ENCODE measurements around the gene CBY1. TPM values are rescaled to one million over a fixed set of nuclear protein-coding genes. Genes with fewer than 3 reads are reported as not detected.

CBY1 gene
- polyA plus RNA-seq, 4 donors: 17.3 to 39.4 (median 31.9) TPM

- Histone ChIP-seq H3K27ac (ENCODE audit: low read depth in 1 of 3, low read length in 2 of 3) (peak overlapping the region in 2 of 3 donors; percentile 12 to 95), H3K4me3 (ENCODE audit: low read depth in 1 of 3, low read length in 3 of 3) (peak overlapping the region in 2 of 3 donors; percentile 11 to 22), H3K27me3 (ENCODE audit: control insufficient read depth in 3 of 3, insufficient read depth in 3 of 3, low read length in 3 of 3) (no peaks in the 10 kb centered on the region), H3K9me3 (ENCODE audit: control insufficient read depth in 2 of 2, insufficient read depth in 1 of 2, low read depth in 1 of 2, low read length in 1 of 2) (no peaks in the 10 kb centered on the region), H3K36me3 (ENCODE audit: control insufficient read depth in 3 of 3, insufficient read depth in 2 of 3, low read depth in 1 of 3, low read length in 3 of 3) (peaks cover 0 to 27% (median 8%) of the 10 kb centered on the region in 3 donors), H3K4me1 (ENCODE audit: control insufficient read depth in 3 of 3, insufficient read depth in 2 of 3, low read depth in 1 of 3, low read length in 2 of 3) (peaks cover 5 to 29% (median 10%) of the 10 kb centered on the region in 3 donors)
- FAIRE-seq: no peak
- 68 to 76% (median 74%) methylated on average over 3 of the region's 3 CpGs for WGBS, 3 donors
- DNase-seq: no peak
Measured at GRCh38 chr22:38707984-38708383, 51.5 kb downstream of the CBY1 start.

- 83 to 90% (median 84%) methylated on average over 3 of the region's 3 CpGs for WGBS, 3 donors
- FAIRE-seq: no peak
- Histone ChIP-seq H3K27ac (ENCODE audit: low read depth in 1 of 3, low read length in 2 of 3) (no peak overlapping the region), H3K27me3 (ENCODE audit: control insufficient read depth in 3 of 3, insufficient read depth in 3 of 3, low read length in 3 of 3) (no peaks in the 10 kb centered on the region), H3K36me3 (ENCODE audit: control insufficient read depth in 3 of 3, insufficient read depth in 2 of 3, low read depth in 1 of 3, low read length in 3 of 3) (peaks cover 0 to 33% (median 9%) of the 10 kb centered on the region in 3 donors), H3K9me3 (ENCODE audit: control insufficient read depth in 2 of 2, insufficient read depth in 1 of 2, low read depth in 1 of 2, low read length in 1 of 2) (no peaks in the 10 kb centered on the region), H3K4me1 (ENCODE audit: control insufficient read depth in 3 of 3, insufficient read depth in 2 of 3, low read depth in 1 of 3, low read length in 2 of 3) (peaks cover 5 to 26% (median 10%) of the 10 kb centered on the region in 3 donors), H3K4me3 (ENCODE audit: low read depth in 1 of 3, low read length in 3 of 3) (no peak overlapping the region)
- no peak for DNase-seq
Measured at GRCh38 chr22:38709306-38709705, 52.9 kb downstream of the CBY1 start.

- Histone ChIP-seq H3K4me1 (ENCODE audit: control insufficient read depth in 3 of 3, insufficient read depth in 2 of 3, low read depth in 1 of 3, low read length in 2 of 3) (peaks cover 5 to 18% (median 5%) of the 10 kb centered on the region in 3 donors), H3K27ac (ENCODE audit: low read depth in 1 of 3, low read length in 2 of 3) (no peak overlapping the region), H3K4me3 (ENCODE audit: low read depth in 1 of 3, low read length in 3 of 3) (no peak overlapping the region), H3K9me3 (ENCODE audit: control insufficient read depth in 2 of 2, insufficient read depth in 1 of 2, low read depth in 1 of 2, low read length in 1 of 2) (no peaks in the 10 kb centered on the region), H3K36me3 (ENCODE audit: control insufficient read depth in 3 of 3, insufficient read depth in 2 of 3, low read depth in 1 of 3, low read length in 3 of 3) (peaks cover 0 to 37% (median 9%) of the 10 kb centered on the region in 3 donors), H3K27me3 (ENCODE audit: control insufficient read depth in 3 of 3, insufficient read depth in 3 of 3, low read length in 3 of 3) (no peaks in the 10 kb centered on the region)
- FAIRE-seq (no peak), DNase-seq (no peak)
- 88 to 98% (median 90%) methylated on average over 3 of the region's 3 CpGs for WGBS, 3 donors
Measured at GRCh38 chr22:38710351-38710750, 53.9 kb downstream of the CBY1 start.

- DNase-seq (no peak), FAIRE-seq (no peak)
- Histone ChIP-seq H3K36me3 (ENCODE audit: control insufficient read depth in 3 of 3, insufficient read depth in 2 of 3, low read depth in 1 of 3, low read length in 3 of 3) (peaks cover 0 to 43% (median 9%) of the 10 kb centered on the region in 3 donors), H3K27ac (ENCODE audit: low read depth in 1 of 3, low read length in 2 of 3) (no peak overlapping the region), H3K4me1 (ENCODE audit: control insufficient read depth in 3 of 3, insufficient read depth in 2 of 3, low read depth in 1 of 3, low read length in 2 of 3) (peaks cover 5 to 18% (median 5%) of the 10 kb centered on the region in 3 donors), H3K4me3 (ENCODE audit: low read depth in 1 of 3, low read length in 3 of 3) (no peak overlapping the region), H3K9me3 (ENCODE audit: control insufficient read depth in 2 of 2, insufficient read depth in 1 of 2, low read depth in 1 of 2, low read length in 1 of 2) (no peaks in the 10 kb centered on the region), H3K27me3 (ENCODE audit: control insufficient read depth in 3 of 3, insufficient read depth in 3 of 3, low read length in 3 of 3) (no peaks in the 10 kb centered on the region)
- WGBS, 3 donors: 65 to 76% (median 74%) methylated on average over 3 of the region's 3 CpGs
Measured at GRCh38 chr22:38710866-38711265, 54.4 kb downstream of the CBY1 start.

- 87 to 93% (median 91%) methylated on average over 11 of the region's 11 CpGs for WGBS, 3 donors
- FAIRE-seq: no peak
Measured at GRCh38 chr22:38712486-38713207, 56.2 kb downstream of the CBY1 start.

GRCh38 chr22:38713921-38714320, 57.5 kb downstream of the CBY1 start:
- H3K4me1 ChIP-seq (ENCODE audit: control insufficient read depth in 3 of 3, insufficient read depth in 2 of 3, low read depth in 1 of 3, low read length in 2 of 3): peaks cover 0 to 4% (median 0%) of the 10 kb centered on the region in 3 donors
- FAIRE-seq: no peak
- H3K36me3 ChIP-seq (ENCODE audit: control insufficient read depth in 3 of 3, insufficient read depth in 2 of 3, low read depth in 1 of 3, low read length in 3 of 3): peaks cover 0 to 59% (median 22%) of the 10 kb centered on the region in 3 donors
- no peak overlapping the region for H3K4me3 ChIP-seq (ENCODE audit: low read depth in 1 of 3, low read length in 3 of 3)
- H3K27me3 ChIP-seq (ENCODE audit: control insufficient read depth in 3 of 3, insufficient read depth in 3 of 3, low read length in 3 of 3): no peaks in the 10 kb centered on the region
- no peaks in the 10 kb centered on the region for H3K9me3 ChIP-seq (ENCODE audit: control insufficient read depth in 2 of 2, insufficient read depth in 1 of 2, low read depth in 1 of 2, low read length in 1 of 2)
- whole genome bisulfite sequencing, 3 donors: 87 to 94% (median 93%) methylated on average over 8 of the region's 8 CpGs
- H3K27ac ChIP-seq (ENCODE audit: low read depth in 1 of 3, low read length in 2 of 3): no peak overlapping the region
- DNase-seq: no peak

More at GRCh38 chr22:38712486-38713207, 56.2 kb downstream of the CBY1 start:
- H3K4me1 ChIP-seq (ENCODE audit: control insufficient read depth in 3 of 3, insufficient read depth in 2 of 3, low read depth in 1 of 3, low read length in 2 of 3): peaks cover 5 to 10% (median 5%) of the 10 kb centered on the region in 3 donors
- no peak for DNase-seq
- H3K27me3 ChIP-seq (ENCODE audit: control insufficient read depth in 3 of 3, insufficient read depth in 3 of 3, low read length in 3 of 3): no peaks in the 10 kb centered on the region
- H3K9me3 ChIP-seq (ENCODE audit: control insufficient read depth in 2 of 2, insufficient read depth in 1 of 2, low read depth in 1 of 2, low read length in 1 of 2): no peaks in the 10 kb centered on the region
- peaks cover 0 to 60% (median 22%) of the 10 kb centered on the region in 3 donors for H3K36me3 ChIP-seq (ENCODE audit: control insufficient read depth in 3 of 3, insufficient read depth in 2 of 3, low read depth in 1 of 3, low read length in 3 of 3)
- H3K27ac ChIP-seq (ENCODE audit: low read depth in 1 of 3, low read length in 2 of 3): no peak overlapping the region
- H3K4me3 ChIP-seq (ENCODE audit: low read depth in 1 of 3, low read length in 3 of 3): no peak overlapping the region

GRCh38 chr22:38715176-38715764, 58.8 kb downstream of the CBY1 start:
- Histone ChIP-seq H3K4me3 (ENCODE audit: low read depth in 1 of 3, low read length in 3 of 3) (no peak overlapping the region), H3K27me3 (ENCODE audit: control insufficient read depth in 3 of 3, insufficient read depth in 3 of 3, low read length in 3 of 3) (no peaks in the 10 kb centered on the region), H3K36me3 (ENCODE audit: control insufficient read depth in 3 of 3, insufficient read depth in 2 of 3, low read depth in 1 of 3, low read length in 3 of 3) (peaks cover 0 to 60% (median 17%) of the 10 kb centered on the region in 3 donors), H3K4me1 (ENCODE audit: control insufficient read depth in 3 of 3, insufficient read depth in 2 of 3, low read depth in 1 of 3, low read length in 2 of 3) (peaks cover 0 to 4% (median 0%) of the 10 kb centered on the region in 3 donors), H3K27ac (ENCODE audit: low read depth in 1 of 3, low read length in 2 of 3) (no peak overlapping the region), H3K9me3 (ENCODE audit: control insufficient read depth in 2 of 2, insufficient read depth in 1 of 2, low read depth in 1 of 2, low read length in 1 of 2) (no peaks in the 10 kb centered on the region)
- 86 to 89% (median 89%) methylated on average over 9 of the region's 9 CpGs for WGBS, 3 donors
- FAIRE-seq: no peak
- DNase-seq: no peak

- H3K36me3 ChIP-seq (ENCODE audit: control insufficient read depth in 3 of 3, insufficient read depth in 2 of 3, low read depth in 1 of 3, low read length in 3 of 3): peaks cover 0 to 62% (median 17%) of the 10 kb centered on the region in 3 donors
- no peak overlapping the region for H3K4me3 ChIP-seq (ENCODE audit: low read depth in 1 of 3, low read length in 3 of 3)
- WGBS, 3 donors: 92 to 94% (median 93%) methylated on average over 15 of the region's 15 CpGs
- H3K9me3 ChIP-seq (ENCODE audit: control insufficient read depth in 2 of 2, insufficient read depth in 1 of 2, low read depth in 1 of 2, low read length in 1 of 2): no peaks in the 10 kb centered on the region
- H3K27me3 ChIP-seq (ENCODE audit: control insufficient read depth in 3 of 3, insufficient read depth in 3 of 3, low read length in 3 of 3): no peaks in the 10 kb centered on the region
- H3K27ac ChIP-seq (ENCODE audit: low read depth in 1 of 3, low read length in 2 of 3): no peak overlapping the region
- no peak for FAIRE-seq
- H3K4me1 ChIP-seq (ENCODE audit: control insufficient read depth in 3 of 3, insufficient read depth in 2 of 3, low read depth in 1 of 3, low read length in 2 of 3): peaks cover 0 to 4% (median 0%) of the 10 kb centered on the region in 3 donors
- no peak for DNase-seq
Measured at GRCh38 chr22:38715852-38716251, 59.4 kb downstream of the CBY1 start.
